ENCODE data around the gene SSTR1. TPM values are rescaled to one million over a fixed set of nuclear protein-coding genes. Genes with fewer than 3 reads are reported as not detected.

The SSTR1 gene
- total and polyA plus RNA-seq, 2 of the 13 experiments (the other 11 are each of a cell fraction or from before 2014, with no cell fraction given): 0.04 TPM

DNA sequence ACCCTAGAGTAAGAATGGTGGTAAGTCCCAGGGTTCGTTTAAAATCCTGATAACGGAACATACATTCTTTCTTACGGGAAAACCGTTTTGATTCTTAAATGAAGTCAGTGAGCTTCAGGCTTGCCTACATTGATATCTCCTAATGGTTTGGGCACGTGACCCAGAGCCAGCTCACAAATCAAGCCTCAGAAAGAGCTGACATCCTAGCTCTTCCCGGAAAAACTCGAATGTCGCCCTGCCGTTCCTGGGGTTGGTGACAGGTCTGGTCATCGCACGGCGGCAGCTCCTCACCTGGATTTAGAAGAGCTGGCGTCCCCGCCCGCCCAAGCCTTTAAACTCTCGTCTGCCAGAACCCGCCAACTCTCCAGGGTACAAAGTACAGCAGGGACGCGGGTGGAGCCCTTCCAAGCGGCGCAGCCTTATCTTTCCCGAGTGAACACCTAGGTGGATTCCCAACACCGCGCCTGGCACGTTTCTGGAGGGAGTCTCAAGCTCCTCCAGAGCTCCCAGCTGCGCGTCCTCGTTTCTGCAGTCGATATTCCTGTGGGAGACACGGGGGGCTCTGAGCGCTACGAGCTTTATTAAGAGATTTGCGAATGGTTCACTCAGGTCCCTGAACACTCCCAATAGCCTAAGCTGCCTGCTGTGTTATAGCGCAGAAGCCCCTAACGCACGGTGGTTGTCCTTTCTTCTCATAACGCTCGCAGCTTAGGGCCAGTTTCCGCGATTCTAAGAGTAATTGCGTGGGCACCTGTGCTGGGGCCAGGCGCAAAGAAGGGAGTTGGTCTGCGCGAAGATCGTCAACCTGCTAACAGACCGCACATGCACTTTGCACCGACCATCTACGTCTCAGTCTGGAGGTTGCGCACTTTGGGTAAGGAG, at the start of gene SSTR1 (continued):
- TF ChIP-seq MAZ (IDR thresholded peaks at IDR 0.05; ENCODE audit: borderline replicate concordance, low read depth, low read length) (no peak), MAZ (CRISPR knock-in tag; IDR thresholded peaks at IDR 0.05; ENCODE audit: low read depth) (0 out of 2 replicates have a peak, but pooled peaks have one; percentile 8), REPIN1 (CRISPR knock-in tag; IDR thresholded peaks at IDR 0.05; ENCODE audit: borderline replicate concordance, low read depth) (no peak), REL (CRISPR knock-in tag; conservative IDR thresholded peaks at IDR 0.05) (no peak), PRMT3 (CRISPR knock-in tag; IDR thresholded peaks at IDR 0.05; ENCODE audit: borderline replicate concordance, low read depth) (no peak), ZNF549 (CRISPR knock-in tag; IDR thresholded peaks at IDR 0.05) (no peak), ZNF431 (CRISPR knock-in tag; IDR thresholded peaks at IDR 0.05; ENCODE audit: borderline replicate concordance, low read depth) (no peak), ZMYM3 (CRISPR knock-in tag; IDR thresholded peaks at IDR 0.05) (no peak), NCOR1 (IDR thresholded peaks at IDR 0.05; ENCODE audit: borderline replicate concordance, low read length) (0 out of 2 replicates have a peak, but pooled peaks have one; percentile 37), ZFP36L2 (CRISPR knock-in tag; IDR thresholded peaks at IDR 0.05) (no peak), ATM (IDR thresholded peaks at IDR 0.05; ENCODE audit: borderline replicate concordance) (no peak), ZBTB42 (CRISPR knock-in tag; IDR thresholded peaks at IDR 0.05) (no peak)
- TF ChIP-seq, protein P1, sequence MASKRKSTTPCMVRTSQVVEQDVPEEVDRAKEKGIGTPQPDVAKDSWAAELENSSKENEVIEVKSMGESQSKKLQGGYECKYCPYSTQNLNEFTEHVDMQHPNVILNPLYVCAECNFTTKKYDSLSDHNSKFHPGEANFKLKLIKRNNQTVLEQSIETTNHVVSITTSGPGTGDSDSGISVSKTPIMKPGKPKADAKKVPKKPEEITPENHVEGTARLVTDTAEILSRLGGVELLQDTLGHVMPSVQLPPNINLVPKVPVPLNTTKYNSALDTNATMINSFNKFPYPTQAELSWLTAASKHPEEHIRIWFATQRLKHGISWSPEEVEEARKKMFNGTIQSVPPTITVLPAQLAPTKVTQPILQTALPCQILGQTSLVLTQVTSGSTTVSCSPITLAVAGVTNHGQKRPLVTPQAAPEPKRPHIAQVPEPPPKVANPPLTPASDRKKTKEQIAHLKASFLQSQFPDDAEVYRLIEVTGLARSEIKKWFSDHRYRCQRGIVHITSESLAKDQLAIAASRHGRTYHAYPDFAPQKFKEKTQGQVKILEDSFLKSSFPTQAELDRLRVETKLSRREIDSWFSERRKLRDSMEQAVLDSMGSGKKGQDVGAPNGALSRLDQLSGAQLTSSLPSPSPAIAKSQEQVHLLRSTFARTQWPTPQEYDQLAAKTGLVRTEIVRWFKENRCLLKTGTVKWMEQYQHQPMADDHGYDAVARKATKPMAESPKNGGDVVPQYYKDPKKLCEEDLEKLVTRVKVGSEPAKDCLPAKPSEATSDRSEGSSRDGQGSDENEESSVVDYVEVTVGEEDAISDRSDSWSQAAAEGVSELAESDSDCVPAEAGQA (IDR thresholded peaks at IDR 0.05; ENCODE audit: low read depth): no peak
- TF ChIP-seq, protein P1 (CRISPR knock-in tag; IDR thresholded peaks at IDR 0.05; ENCODE audit: borderline replicate concordance): no peak
- TF ChIP-seq, protein P2, sequence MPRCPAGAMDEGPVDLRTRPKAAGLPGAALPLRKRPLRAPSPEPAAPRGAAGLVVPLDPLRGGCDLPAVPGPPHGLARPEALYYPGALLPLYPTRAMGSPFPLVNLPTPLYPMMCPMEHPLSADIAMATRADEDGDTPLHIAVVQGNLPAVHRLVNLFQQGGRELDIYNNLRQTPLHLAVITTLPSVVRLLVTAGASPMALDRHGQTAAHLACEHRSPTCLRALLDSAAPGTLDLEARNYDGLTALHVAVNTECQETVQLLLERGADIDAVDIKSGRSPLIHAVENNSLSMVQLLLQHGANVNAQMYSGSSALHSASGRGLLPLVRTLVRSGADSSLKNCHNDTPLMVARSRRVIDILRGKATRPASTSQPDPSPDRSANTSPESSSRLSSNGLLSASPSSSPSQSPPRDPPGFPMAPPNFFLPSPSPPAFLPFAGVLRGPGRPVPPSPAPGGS (CRISPR knock-in tag; IDR thresholded peaks at IDR 0.05): no peak
- TF ChIP-seq, protein P3, sequence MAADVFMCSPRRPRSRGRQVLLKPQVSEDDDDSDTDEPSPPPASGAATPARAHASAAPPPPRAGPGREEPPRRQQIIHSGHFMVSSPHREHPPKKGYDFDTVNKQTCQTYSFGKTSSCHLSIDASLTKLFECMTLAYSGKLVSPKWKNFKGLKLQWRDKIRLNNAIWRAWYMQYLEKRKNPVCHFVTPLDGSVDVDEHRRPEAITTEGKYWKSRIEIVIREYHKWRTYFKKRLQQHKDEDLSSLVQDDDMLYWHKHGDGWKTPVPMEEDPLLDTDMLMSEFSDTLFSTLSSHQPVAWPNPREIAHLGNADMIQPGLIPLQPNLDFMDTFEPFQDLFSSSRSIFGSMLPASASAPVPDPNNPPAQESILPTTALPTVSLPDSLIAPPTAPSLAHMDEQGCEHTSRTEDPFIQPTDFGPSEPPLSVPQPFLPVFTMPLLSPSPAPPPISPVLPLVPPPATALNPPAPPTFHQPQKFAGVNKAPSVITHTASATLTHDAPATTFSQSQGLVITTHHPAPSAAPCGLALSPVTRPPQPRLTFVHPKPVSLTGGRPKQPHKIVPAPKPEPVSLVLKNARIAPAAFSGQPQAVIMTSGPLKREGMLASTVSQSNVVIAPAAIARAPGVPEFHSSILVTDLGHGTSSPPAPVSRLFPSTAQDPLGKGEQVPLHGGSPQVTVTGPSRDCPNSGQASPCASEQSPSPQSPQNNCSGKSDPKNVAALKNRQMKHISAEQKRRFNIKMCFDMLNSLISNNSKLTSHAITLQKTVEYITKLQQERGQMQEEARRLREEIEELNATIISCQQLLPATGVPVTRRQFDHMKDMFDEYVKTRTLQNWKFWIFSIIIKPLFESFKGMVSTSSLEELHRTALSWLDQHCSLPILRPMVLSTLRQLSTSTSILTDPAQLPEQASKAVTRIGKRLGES (CRISPR knock-in tag; IDR thresholded peaks at IDR 0.05; ENCODE audit: borderline replicate concordance): no peak
- TF ChIP-seq, protein P4, sequence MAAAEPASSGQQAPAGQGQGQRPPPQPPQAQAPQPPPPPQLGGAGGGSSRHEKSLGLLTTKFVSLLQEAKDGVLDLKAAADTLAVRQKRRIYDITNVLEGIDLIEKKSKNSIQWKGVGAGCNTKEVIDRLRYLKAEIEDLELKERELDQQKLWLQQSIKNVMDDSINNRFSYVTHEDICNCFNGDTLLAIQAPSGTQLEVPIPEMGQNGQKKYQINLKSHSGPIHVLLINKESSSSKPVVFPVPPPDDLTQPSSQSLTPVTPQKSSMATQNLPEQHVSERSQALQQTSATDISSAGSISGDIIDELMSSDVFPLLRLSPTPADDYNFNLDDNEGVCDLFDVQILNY (CRISPR knock-in tag; conservative IDR thresholded peaks at IDR 0.05): no peak

Measured in HepG2 (cell line).